Right hindlimb (tissue), 1 donor: ENCODE data around the gene CDK14.

Experiments
- DNase-seq: peaks from one replicate; pipeline ENCODE4 v3.0.0-alpha.2; 2018

The CDK14 gene

DNA sequence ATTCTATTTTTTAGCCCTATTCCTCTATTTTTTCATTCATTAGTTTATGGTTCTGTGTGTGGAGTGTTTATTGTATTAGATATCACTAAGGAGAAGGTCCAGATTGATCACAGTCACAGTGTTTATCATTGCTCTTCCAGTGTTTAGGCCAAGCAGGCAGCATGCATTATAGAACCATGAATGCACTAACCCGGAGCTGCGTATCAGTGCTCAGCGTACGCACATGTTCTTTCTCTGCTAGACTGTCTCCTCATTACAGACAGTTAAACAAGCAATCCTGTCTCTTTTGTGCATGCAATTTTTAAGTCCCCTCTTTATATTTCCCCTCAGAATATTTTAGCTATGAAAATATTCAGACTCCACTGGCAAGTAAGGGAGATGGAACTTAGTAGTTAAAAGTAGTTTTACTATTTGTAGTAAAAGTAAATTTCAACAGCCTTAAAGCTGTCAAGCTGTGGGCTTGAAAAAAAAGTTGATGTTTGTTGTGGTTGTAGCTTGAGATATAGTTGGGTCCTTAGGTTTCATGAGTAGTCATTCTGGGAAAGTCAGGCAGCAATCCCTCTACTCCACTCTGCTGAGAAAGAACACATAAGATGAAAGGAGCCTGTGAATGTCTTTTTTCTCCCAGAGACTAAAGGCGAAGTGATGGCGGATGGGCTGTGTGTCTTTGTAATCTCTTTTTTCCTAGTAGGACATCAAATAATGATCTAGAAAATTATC lies 260.4 kb downstream of the CDK14 start:
- no peak for DNase-seq

GRCh38 chr7:90857603-90858002 lies 261.5 kb downstream of the CDK14 start:
- no peak for DNase-seq

DNA sequence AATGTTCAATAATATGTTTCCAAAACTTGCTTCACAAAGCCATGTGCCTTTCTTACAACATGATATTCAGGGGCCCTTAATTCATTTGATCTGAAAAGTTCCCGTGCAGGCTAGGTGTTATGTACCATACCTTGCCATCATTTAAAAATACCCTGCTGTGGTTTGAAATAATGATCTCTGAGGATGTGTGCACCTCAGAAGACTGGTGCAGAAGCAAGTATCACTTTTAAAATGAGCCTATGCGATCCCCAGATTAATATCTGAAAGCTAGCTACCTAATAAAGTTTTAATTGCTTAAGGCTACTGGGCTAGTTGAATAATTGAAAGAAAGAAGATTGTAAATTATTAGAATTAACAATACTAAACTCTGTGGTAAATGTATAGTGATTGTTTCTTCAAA lies 262.4 kb downstream of the CDK14 start:
- DNase-seq = no peak

GRCh38 chr7:90859521-90859920 lies 263.4 kb downstream of the CDK14 start:
- no peak for DNase-seq

GRCh38 chr7:90864088-90864487 lies 268.0 kb downstream of the CDK14 start:
- DNase-seq = no peak

- DNase-seq = no peak
These were observed 273.2 kb downstream of the CDK14 start for GRCh38 chr7:90869335-90869734.

DNA sequence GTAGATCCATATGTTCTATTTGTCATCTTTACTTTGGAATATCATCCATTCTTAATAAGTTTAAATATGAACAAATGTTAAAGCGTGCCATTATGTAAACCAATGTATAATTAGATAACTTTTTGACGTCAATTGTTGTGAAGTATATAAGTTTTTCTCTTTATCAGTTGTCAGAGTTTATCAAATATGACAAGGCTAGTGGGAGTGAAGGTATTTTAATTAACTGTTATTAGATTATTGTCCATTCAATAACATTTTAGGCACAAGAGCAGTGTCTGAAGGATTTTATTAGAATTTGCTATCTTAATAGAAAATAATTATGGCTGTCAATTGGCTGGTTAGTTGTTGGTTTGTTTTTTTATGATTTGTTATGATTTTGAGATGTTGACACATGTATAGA lies 280.6 kb downstream of the CDK14 start:
- DNase-seq = no peak

DNA sequence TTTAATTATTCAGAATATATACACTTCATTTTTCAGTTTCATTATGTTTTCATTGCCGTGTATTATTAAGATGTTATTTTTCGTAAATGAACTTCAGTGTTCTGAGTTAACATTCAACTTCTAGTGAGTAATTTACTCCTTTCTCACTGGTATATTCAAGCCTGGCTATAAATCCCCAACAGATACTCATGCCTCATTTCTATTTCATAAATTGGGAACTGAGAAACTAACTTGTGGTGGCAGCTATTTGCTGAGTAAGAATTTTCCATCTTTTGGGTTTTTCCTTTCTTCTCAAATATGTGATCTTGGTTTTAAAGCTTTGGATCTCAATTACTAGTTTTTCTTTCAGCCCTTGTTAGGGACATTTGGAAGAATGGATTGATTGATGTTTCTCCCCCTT lies 281.1 kb downstream of the CDK14 start:
- DNase-seq = no peak

GRCh38 chr7:90879924-90880323 lies 283.8 kb downstream of the CDK14 start:
- DNase-seq = peak; percentile 40

- no peak for DNase-seq
These were observed 290.3 kb downstream of the CDK14 start for GRCh38 chr7:90886416-90886815.

- no peak for DNase-seq
These were observed 293.1 kb downstream of the CDK14 start for GRCh38 chr7:90889210-90889609.

DNA sequence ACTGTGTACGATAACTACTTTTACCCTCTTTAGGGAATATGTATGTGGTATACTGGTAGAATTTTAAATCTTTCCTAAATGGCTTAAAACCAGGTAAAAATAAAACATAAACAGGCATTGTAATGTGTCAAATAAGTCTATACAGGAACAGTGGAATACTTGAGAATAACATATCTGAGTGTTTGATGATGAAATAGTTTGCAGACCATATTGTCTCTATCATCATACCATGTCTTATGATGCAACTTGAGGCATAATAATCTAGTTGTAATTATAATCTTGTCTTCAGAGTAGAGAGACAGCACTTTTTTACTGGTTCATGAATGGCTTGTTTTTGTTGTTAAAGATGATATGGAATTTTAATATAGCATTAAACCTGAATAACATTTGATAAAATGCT lies 293.5 kb downstream of the CDK14 start:
- DNase-seq = no peak

DNA sequence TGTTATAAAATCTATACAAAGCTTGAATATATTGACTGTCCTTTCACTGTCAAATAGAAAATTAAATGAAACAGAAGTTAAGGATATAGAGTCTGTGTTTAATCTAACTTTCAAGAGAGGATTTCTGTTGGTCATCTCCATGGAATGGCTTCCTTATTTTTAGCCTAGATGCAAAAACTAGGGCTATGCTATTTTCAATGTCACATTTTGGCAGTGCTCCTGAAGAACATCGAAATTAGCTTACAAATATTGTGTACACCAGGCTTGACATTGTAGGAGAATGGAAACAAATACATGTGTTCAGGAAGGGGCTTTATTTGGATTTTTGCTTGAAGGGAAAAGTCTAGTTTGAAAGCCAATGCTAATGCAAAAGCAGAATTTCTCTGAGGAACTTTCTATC lies 295.4 kb downstream of the CDK14 start:
- DNase-seq = no peak

GRCh38 chr7:90892213-90892612 lies 296.1 kb downstream of the CDK14 start:
- DNase-seq = no peak

DNA sequence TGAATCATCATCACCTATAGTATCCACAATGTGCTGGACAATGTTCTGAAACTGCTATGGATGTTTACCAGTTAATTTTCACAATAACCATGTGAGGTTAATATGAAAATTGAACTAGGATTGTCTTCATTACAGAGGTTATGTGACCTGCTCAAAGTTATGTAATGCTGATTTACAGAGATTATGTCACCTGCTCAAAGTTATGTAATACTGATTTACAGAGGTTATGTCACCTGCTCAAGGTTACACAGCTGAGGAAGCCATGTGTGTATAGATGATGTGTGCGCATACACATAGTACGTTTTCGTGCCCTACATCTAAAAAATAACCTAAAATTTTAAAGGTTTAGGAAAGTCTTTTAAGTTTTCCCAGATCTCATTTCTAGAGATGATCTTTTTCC lies 298.0 kb downstream of the CDK14 start:
- no peak for DNase-seq

GRCh38 chr7:90896458-90896857 lies 300.3 kb downstream of the CDK14 start:
- no peak for DNase-seq

GRCh38 chr7:90897961-90898469 lies 301.9 kb downstream of the CDK14 start:
- DNase-seq = no peak

DNA sequence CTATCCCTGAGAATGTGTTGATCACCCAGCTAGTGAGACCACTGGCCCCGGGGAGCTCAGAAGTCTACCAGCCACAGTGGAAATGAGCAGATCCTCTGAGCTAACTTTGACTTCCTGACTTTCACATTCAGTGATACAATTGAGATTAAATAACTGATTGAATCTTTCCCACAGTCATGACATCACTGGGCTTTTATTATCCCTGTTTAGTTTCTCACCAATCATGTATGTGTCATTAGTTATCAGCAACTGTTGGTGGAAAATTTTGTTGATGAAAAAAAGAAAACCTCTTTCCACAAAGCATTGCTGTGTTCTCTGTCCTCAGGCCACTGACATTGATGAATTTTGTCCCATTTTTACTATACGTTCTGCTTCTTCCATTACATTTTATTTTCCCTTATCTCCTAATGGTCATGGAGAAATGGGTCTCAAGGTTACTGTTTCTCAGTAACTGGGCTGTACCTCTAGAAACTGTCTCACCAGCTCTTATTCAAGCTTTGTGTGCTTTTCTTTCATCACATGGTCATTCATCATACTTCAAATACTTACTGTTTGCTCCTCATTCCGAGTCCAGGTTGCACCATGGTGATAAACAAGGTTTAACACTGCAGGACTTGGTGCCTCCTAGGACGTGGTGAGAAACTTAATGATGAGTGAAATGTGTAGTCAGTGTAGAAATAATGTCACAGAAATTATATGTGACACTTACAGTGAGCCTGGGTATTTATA lies 304.7 kb downstream of the CDK14 start:
- no peak for DNase-seq

DNA sequence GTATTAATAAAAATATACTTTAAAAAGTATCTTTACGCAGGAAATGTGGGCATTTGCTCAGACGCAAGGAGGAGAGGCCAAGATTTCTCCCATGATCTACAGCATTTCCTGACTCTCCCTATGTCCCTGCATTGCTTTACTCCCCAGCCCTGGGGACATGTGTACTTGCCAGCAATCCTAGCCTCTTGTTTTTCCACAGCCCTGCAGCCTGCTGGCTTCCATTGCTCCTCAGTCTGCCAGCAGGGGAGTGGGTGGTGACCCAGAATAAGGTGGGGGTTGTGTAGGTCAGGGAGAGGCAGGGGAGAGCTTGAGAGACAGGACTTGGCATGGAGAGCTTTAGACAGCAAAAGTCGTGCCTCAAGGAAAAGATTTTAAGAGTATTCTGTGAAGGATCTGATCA lies 307.7 kb downstream of the CDK14 start:
- peak; percentile 32 for DNase-seq

DNA sequence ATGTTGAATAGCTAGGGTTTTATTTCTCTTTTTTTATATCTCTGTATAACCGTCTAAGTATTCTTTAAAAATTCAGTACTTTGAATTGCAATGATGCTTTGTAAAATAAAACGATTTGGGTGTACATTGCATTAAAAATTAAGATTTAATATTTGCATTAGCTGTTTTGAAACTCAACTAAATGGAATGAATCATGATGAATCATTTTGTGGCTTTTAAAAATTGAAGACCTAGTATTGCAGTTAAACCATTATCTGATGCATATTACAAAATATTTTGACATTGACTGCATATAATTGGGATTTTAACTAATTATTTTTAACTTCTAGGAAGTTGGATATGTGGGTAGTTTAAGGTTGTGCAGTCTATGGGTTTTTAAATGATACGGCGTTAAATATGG lies 314.0 kb downstream of the CDK14 start:
- no peak for DNase-seq

- no peak for DNase-seq
These were observed 320.2 kb downstream of the CDK14 start for GRCh38 chr7:90916319-90916718.

DNA sequence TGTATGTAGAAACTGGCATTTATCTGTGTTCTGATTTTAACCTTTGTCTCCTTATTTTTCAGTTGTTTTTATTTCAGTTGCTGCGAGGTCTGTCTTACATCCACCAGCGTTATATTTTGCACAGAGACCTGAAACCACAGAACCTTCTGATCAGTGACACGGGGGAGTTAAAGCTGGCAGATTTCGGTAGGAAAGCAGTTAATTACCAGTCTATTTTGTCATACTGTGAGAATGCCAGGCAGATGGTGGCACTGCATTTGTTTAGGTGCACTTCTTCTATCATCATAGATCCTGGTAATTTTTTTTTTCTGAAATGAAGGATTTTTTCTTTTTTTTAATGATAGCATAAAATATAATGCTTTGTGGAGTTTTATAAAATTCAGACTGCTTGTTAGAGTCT lies 321.4 kb downstream of the CDK14 start:
- no peak for DNase-seq

DNA sequence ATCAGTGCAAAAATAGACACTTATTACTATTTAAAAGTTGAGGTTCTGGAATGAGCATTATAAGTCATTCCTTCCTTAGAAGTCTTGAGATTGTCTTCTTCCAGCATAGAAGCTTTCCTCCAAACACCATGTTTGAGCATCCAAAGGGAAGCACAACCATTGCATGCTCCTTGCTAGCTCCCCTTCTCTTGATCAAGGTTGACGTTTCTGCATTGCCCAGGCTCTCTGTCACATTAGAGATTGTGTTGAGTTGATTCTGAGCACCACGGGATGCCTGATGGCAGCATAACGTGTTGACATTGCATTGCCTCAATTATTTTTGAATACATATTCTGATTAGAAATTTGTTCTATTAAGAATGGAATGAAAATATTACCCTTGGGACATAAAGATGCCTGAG lies 322.2 kb downstream of the CDK14 start:
- DNase-seq = no peak

DNA sequence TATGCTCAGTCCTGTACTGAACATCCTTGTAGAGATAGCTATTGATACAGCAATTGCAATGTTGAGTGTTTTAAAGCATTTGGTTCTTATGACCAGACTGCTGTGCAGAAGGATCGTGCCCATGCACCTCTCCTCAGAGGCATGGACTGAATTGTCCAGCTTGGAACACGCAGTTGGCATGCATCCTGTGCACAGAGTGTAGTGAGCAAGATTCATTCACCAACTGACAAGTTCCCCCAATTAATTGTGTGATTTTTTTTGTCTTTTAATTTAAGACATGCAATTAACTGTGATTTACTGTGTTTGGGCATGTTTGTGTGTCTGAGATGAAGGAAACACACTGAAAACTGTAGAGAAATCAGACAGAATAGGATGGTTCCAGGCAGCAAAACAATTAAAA lies 323.7 kb downstream of the CDK14 start:
- DNase-seq = no peak

- no peak for DNase-seq
These were observed 324.2 kb downstream of the CDK14 start for GRCh38 chr7:90920336-90920735.
